GM18858 (cell line): Measurements from ENCODE around the gene B4GALT7.

ENCODE experiments used
- ATAC-seq: cut with Tn5 transposase; IDR thresholded peaks from one replicate; pipeline ENCODE4 v1.9.1; 2021; ENCODE audit not compliant: unreplicated experiment

Gene B4GALT7

DNA sequence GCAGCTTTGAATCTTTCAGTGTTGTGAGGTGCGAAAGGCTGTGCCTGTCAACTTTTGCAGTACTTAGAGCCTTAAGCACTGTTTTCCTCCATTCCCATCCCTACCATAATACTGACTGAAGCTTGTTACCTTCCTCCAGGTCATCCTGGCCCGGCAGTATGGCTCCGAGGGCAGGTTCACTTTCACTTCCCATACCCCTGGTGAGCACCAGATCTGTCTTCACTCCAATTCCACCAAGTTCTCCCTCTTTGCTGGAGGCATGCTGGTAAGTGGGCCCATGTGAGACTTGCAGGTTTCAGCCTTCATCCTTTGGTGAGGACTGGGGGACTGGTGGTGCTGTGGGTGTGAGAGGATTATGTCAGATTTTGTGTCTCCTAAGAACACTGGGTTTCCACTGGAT is 6.4 kb upstream of the B4GALT7 start:
- ATAC-seq, result no peak

- no peak for ATAC-seq
Observed at GRCh38 chr5:177594071-177594470, 5.9 kb upstream of the B4GALT7 start.

- no peak for ATAC-seq
Observed at GRCh38 chr5:177595026-177595585, 4.8 kb upstream of the B4GALT7 start.

- ATAC-seq, result no peak
Observed at GRCh38 chr5:177595991-177596774, 3.7 kb upstream of the B4GALT7 start.

DNA sequence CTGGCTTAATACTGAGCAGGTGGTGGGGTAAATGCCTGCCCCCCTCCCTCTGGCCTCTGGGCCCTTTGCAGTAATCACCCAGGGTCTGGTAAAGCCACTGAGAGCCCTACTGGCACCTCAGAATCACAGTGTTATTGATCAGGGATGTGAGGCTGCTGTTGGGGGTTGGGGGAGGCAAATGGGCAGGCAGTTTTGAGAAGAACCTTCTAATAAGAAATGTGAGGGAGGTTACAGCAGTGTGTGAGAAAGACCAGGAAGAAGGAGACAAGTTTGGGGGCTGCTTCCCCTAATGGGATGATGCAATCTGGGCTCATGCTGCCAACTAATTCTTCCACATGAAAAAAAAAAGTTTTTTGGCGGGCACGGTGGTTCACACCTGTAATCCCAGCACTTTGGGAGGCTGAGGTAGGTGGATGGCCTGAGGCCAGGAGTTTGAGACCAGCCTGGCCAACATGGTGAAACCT is 3.1 kb upstream of the B4GALT7 start:
- ATAC-seq, result no peak

DNA sequence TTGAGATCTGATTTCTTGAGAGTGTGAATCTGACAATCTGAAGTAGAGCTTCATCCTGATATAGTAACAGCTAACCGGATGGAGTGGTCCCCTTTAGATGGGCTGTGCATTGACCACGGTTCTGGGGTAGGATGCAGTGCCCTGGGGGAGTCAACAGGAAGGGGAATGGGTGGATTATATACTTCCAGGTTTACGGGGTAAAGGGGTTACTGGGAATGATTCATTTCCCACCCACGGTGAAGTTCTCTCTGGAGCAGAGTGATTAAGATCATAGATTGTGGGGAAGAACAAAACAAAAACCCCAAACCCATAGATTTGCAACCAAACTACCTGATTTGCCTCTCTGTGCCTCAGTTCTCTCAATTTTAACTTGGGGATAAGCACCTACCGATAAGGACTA is 1.5 kb upstream of the B4GALT7 start:
- no peak for ATAC-seq

DNA sequence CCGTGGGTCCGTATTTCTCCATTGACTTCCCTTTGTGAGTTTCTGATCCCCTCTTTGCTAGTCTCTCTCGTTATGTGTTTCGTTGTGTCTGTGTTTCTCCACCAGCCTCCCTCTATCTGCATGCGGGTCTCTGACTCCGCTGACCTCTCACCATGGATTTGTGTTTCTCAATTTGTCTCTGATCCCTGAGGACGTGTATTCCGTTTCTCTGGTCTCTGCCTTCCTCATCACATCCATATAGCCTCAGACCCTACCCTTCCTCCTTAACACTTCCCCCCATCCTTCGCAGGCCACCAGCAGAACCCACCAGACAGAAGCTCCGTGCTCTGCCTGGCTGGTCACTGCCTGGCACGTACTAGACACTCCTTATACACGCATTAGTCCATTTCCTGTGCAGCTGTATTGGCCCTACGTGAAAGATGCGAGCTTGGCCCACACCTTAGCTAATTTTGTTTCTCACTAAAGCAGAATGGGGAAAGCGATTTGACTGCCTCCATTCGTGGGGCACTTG is 631 bp downstream of the B4GALT7 start:
- no peak for ATAC-seq

DNA sequence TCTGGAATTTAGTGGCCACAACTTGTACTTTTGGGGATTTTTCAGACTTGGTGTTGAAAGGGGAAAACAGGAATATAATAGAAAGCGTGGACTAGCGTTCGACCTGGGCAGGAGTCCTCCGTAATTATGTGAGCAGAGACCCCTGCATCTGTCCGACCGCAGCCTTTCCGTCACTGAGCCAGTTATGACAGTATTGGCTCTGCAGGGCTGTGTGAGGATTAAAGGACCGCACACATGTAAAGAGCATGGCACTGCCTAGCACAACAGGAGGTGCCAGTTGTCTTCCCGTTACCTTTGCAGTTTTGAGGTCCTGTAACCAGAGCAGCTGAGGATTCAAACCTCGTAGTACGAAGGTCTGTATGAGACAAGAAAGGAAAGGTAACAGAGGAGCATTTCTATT is 1.2 kb downstream of the B4GALT7 start:
- ATAC-seq, result no peak

DNA sequence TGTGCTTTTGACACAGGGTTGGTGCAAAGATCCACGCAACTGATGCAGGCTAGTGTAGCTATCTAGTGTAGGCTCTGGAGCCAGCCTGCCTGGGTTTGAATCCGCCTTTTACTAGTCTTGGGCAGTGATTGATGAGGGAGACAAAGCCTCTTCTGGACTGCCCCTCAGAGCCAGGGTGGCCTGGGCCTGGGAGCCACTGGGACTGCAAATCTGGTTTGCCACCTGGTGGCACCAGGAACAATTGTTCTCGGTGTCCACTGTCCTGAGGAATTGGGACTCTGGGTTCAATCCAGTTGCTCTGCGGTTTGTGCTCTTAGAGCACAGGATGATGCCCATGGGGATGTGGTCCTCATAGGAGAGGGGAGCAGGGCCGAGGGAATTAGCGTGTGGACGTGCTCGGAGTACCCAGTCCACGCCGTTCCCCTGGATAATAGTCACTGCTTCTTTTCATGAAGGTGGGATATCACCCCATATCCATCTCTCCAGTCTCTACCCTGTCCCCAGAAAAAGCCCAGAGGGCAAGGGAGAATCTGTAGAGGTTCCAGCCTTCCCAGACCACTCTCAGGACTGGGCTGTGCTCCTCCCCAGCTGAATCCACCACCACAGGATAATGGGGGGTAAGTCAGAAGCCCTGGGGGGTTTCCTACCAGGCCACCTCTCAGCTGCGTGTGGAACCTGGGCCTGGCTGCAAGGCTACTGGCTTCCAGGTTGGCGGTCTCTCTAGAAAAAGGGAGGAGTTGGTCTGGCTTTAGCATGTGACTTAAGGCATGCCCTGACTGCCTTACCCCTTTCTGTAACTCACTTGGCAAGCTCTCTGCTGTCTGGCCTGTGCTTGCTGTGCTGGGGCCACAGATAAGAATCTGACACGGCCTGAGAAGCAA is 1.9 kb downstream of the B4GALT7 start:
- ATAC-seq, result no peak

- no peak for ATAC-seq
Observed at GRCh38 chr5:177602458-177602830, 2.5 kb downstream of the B4GALT7 start.

DNA sequence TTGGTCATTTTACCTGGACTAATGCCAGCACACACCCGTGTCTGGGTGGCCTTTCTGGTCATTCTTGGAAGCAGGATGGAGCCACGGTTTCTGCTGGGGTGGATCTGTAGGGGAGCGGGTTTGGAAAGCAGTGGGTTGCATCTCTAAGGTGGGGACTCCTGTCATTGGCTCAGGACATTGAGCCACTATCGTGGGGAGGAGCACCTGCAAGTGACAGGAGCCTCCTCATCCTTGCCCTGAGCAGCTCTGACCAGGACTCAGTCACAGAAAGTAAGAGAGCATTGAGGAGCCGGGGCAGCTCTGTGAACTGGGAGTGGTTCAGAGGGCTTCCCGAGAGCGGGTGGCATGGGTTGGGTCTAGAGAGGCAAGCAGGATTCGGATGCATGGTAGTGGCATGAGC is 3.7 kb downstream of the B4GALT7 start:
- no peak for ATAC-seq

DNA sequence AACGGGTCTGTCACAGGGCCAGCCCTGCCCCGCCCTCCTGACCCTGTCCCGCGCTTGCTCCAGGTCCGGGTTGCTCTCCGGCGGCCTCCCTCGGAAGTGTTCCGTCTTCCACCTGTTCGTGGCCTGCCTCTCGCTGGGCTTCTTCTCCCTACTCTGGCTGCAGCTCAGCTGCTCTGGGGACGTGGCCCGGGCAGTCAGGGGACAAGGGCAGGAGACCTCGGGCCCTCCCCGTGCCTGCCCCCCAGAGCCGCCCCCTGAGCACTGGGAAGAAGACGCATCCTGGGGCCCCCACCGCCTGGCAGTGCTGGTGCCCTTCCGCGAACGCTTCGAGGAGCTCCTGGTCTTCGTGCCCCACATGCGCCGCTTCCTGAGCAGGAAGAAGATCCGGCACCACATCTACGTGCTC is 4.2 kb downstream of the B4GALT7 start:
- ATAC-seq, result no peak

DNA sequence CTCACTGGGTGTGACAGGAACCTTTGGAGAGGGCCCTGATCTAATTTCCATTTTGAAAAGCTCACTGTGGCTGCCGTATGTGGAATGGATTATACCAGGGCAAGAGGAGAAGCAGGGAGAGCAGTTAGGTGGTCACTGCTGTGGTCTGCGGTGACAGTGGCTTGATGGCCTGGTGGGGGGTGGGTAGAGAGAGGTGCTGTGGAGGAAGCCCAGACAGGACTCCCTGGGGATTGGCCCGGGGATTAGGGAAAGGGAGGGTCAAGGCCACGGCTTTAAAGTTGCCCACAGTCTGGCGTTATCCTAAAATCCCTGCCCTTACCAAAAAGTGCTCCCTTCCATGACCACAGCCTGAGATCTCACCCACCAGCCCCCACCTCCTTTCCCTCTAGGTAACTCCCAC is 4.7 kb downstream of the B4GALT7 start:
- ATAC-seq, result no peak

GRCh38 chr5:177605078-177605477 is 5.1 kb downstream of the B4GALT7 start:
- no peak for ATAC-seq

DNA sequence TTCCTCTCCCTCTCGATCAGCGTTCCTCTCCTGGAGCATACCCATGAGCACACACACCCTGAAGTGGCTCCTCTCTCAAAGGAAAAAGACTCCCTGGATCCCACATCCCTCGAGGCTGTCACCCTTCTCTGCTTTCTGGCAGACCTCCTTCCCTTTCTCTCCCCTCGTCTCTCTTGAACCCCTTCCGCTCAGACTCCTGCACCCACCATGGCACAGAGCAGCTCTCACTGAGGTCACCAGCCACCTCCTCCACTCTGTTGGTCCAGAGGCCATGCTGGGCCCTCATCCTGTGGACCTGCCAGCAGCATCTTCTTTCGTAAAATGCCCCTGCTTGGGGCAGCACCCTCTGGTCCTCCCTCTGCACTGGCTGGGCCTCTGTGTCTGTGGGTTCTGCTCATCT is 5.7 kb downstream of the B4GALT7 start:
- ATAC-seq, result no peak

DNA sequence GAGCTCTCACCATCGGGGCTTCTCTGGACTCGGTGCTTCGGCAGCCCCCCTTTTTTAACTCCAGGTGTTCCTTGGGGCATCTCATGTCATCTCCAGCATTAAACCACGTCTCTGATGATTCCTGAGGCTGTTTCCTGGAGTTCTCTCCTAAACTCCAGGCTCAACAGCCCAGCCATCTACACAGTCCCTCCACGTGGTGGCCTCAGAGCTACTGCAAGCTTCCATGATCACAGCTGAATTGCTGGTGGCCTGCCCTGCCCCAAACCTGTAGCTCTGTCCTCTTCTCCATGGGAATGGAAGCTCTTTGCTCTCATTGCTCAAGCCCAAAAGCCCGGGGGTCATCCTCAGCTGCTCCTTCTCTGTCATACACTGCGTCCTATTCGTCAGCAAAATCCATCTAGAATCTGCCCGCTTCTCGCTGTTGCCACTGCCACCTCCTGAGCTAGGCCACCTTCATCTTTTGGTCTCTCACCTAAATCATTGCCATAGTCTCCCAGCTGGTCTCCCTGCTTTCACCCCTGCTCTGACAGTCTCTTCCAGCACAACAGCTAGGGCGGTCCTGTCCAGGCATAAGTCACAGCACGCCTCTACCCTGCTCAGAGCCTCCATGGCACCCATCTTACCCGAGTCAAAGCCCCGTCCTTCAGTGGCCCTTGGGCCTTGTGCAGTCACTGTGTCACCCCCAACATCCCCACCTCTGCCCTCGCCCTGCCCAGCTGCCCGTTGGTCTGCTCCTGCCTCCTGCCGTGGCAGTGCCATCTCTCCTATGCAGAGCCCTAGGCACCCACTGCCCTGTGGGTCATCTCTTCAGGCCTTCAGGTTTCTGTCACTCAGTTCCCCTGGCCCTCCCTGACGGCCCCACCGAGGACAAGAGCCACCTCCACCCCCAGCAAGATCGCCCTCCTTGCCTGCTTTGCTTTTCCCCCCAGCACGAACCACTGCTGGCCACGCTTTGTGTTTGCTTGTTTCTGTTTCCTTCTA is 6.4 kb downstream of the B4GALT7 start:
- ATAC-seq, result no peak

DNA sequence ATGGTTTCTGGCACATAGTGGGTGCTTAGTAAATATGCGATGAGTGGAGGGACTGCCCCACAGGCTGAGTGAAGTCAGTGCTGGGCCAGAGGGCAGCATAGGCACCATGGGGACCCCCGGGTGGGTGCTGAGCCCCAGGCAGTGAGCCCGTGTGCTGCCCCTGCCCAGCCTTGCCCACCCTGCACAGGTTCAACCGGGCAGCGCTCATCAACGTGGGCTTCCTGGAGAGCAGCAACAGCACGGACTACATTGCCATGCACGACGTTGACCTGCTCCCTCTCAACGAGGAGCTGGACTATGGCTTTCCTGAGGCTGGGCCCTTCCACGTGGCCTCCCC is 7.2 kb downstream of the B4GALT7 start:
- no peak for ATAC-seq

GRCh38 chr5:177607452-177608192 is 7.7 kb downstream of the B4GALT7 start:
- no peak for ATAC-seq

- ATAC-seq, result no peak
Observed at GRCh38 chr5:177608243-177609075, 8.5 kb downstream of the B4GALT7 start.
